A549 (cell line): Measurements from ENCODE around the gene ZBTB45. TPM values are rescaled to one million over a fixed set of nuclear protein-coding genes. Genes with fewer than 3 reads are reported as not detected.
A peak's percentile ranks its signal among the peaks of the same experiment; 100 is the strongest.

Source experiments
- ATAC-seq, 2 experiments: fragments of 200-7000 bp in 1 of 2; fragments of >200 bp in 1 of 2; cut with Nextera tagmentation in 1 of 2; cut with Tn5 transposase in 1 of 2; 3 replicates each; pipeline versions ENCODE4 v1.8.0 to v1.9.1; 2018 to 2020; ENCODE audit warnings: mild to moderate bottlenecking in 1 of 2, moderate library complexity in 1 of 2
- CTCF ChIA-PET: fragments of 300-600 bp; sonication (Branson Sonifier 250); formaldehyde crosslinking; extraction: SDS; loops from one replicate; lab custom pipeline; 2021; ENCODE audit warnings: antibody characterized with exemption, inconsistent platforms; lab: Yijun Ruan, JAX
- POLR2A ChIA-PET: fragments of 350-600 bp; formaldehyde crosslinking; extraction: SDS; loops from one replicate; lab custom pipeline; 2021; ENCODE audit warnings: antibody characterized with exemption, inconsistent platforms; lab: Yijun Ruan, JAX
- DNase-seq, 2 experiments: peaks; one replicate each; pipeline versions ENCODE4 v3.0.0 to v3.0.0-alpha.2; 2011 to 2016; ENCODE audit warnings: low read depth in 1 of 2, low spot score in 1 of 2
- FAIRE-seq: peaks from 2 replicates; lab custom pipeline; 2011; peaks lifted over from hg19 to GRCh38; lab: Jason Lieb, UNC
- H3K27ac ChIP-seq, 2 experiments: fragments of >200 bp; sonication (Bioruptor Twin); formaldehyde crosslinking; 3 replicates each; pipeline ENCODE4 v1.5.1; 2016 to 2017
- H3K4me1 ChIP-seq: fragments of >200 bp; sonication (Bioruptor Twin); formaldehyde crosslinking; 3 replicates; pipeline ENCODE4 v1.6.1; 2016
- H3K4me2 ChIP-seq: fragments of >200 bp; sonication (Bioruptor Twin); formaldehyde crosslinking; 3 replicates; pipeline ENCODE4 v1.6.1; 2016
- H3K4me3 ChIP-seq: fragments of >200 bp; sonication (Bioruptor Twin); formaldehyde crosslinking; 3 replicates; pipeline ENCODE4 v1.5.1; 2016
- H3K9me3 ChIP-seq: fragments of >200 bp; sonication (Bioruptor Twin); formaldehyde crosslinking; 3 replicates; pipeline ENCODE4 v1.6.1; 2016
- ATOH8 ChIP-seq: fragments of 250-450 bp; sonication (Bioruptor Pico); IDR thresholded peaks from 2 replicates; pipeline ENCODE4 v1.5.0; 2020; ENCODE audit warnings: low read depth, mild to moderate bottlenecking, moderate library complexity
- BCL3 ChIP-seq: fragments of >200 bp; sonication (Bioruptor Twin); formaldehyde crosslinking; IDR thresholded peaks from 3 replicates; pipeline ENCODE4 v1.6.1; 2016
- CHD2 ChIP-seq: fragments of 150-350 bp; IDR thresholded peaks from 2 replicates; pipeline ENCODE4 v1.6.1; 2014; ENCODE audit warnings: low read length; ENCODE audit not compliant: partially characterized antibody
- CHD4 ChIP-seq: fragments of 200-600 bp; sonication (generic); IDR thresholded peaks from 2 replicates; pipeline ENCODE4 v1.6.1; 2016; ENCODE audit warnings: antibody characterized with exemption, mild to moderate bottlenecking, borderline replicate concordance
- CTCF ChIP-seq: fragments of >200 bp; sonication (Bioruptor Twin); formaldehyde crosslinking; IDR thresholded peaks from 3 replicates; pipeline ENCODE4 v1.5.1; 2016
- EP300 ChIP-seq, 2 experiments: fragments of >200 bp; sonication (Bioruptor Twin); formaldehyde crosslinking; IDR thresholded peaks; 2 replicates in 1 of 2; 3 replicates in 1 of 2; pipeline ENCODE4 v1.6.1; 2016 to 2017
- FOSL2 ChIP-seq, 2 experiments: fragments of 450-650 bp in 1 of 2; fragments of >200 bp in 1 of 2; sonication (Bioruptor Twin) in 1 of 2; formaldehyde crosslinking; IDR thresholded peaks; 2 replicates each; pipeline versions ENCODE4 v1.5.0 to v1.6.1; 2016 to 2020; ENCODE audit warnings: mild to moderate bottlenecking in 1 of 2, moderate library complexity in 1 of 2
- FOXS1 ChIP-seq: fragments of 250-450 bp; sonication (Bioruptor Pico); IDR thresholded peaks from 2 replicates; pipeline ENCODE4 v1.5.0; 2020; ENCODE audit warnings: mild to moderate bottlenecking, moderate library complexity
- JUNB ChIP-seq: fragments of >200 bp; sonication (Bioruptor Twin); formaldehyde crosslinking; IDR thresholded peaks from 2 replicates; pipeline ENCODE4 v1.6.1; 2016
- MAZ ChIP-seq: fragments of 150-350 bp; IDR thresholded peaks from 2 replicates; pipeline ENCODE4 v1.6.1; 2014; ENCODE audit warnings: antibody characterized with exemption, low read depth, low read length, borderline replicate concordance
- MYC ChIP-seq: IDR thresholded peaks from 2 replicates; pipeline ENCODE4 v1.6.1; 2012; ENCODE audit warnings: mild to moderate bottlenecking, inconsistent platforms, low read length, improper control_type of control experiment, borderline replicate concordance
- NPAS2 ChIP-seq: fragments of 250-450 bp; sonication (Bioruptor Pico); IDR thresholded peaks from 2 replicates; pipeline ENCODE4 v1.8.0; 2022; ENCODE audit warnings: mild to moderate bottlenecking, moderate library complexity, borderline replicate concordance
- NR3C1 ChIP-seq: fragments of >200 bp; sonication (Bioruptor Twin); formaldehyde crosslinking; IDR thresholded peaks from 3 replicates; pipeline ENCODE4 v1.6.1; 2017
- PBX3 ChIP-seq: IDR thresholded peaks from 2 replicates; pipeline ENCODE4 v1.6.1; 2012
- POLR2AphosphoS2 ChIP-seq: conservative IDR thresholded peaks from 2 replicates; pipeline ENCODE4 v1.6.1; 2012; ENCODE audit warnings: low read length, improper control_type of control experiment, inconsistent platforms
- RAD21 ChIP-seq, 2 experiments: fragments of >200 bp in 1 of 2; sonication (Bioruptor Twin) in 1 of 2; formaldehyde crosslinking in 1 of 2; IDR thresholded peaks in 1 of 2; conservative IDR thresholded peaks in 1 of 2; 2 replicates in 1 of 2; 3 replicates in 1 of 2; pipeline ENCODE4 v1.6.1; 2012 to 2018; ENCODE audit warnings: inconsistent platforms in 1 of 2
- RCOR1 ChIP-seq: fragments of 150-350 bp; IDR thresholded peaks from 2 replicates; pipeline ENCODE4 v1.6.1; 2014; ENCODE audit warnings: antibody characterized with exemption, low read length, low read depth
- RNF2 ChIP-seq: fragments of 200-600 bp; sonication (generic); IDR thresholded peaks from 2 replicates; pipeline ENCODE4 v1.6.1; 2016; ENCODE audit warnings: low read depth, mild to moderate bottlenecking, antibody characterized with exemption, moderate library complexity, borderline replicate concordance
- ZFP36 ChIP-seq: fragments of 450-650 bp; IDR thresholded peaks from 2 replicates; pipeline ENCODE4 v1.6.1; 2014; ENCODE audit warnings: borderline replicate concordance; ENCODE audit not compliant: partially characterized antibody
- ZNF302 ChIP-seq: fragments of 250-450 bp; sonication (Bioruptor Pico); IDR thresholded peaks from 2 replicates; pipeline ENCODE4 v1.9.0; 2021; ENCODE audit warnings: inconsistent platforms, mild to moderate bottlenecking, moderate library complexity
- WGBS: methylation state at CpG from one replicate; pipeline ENCODE4 v1.1.6; 2017; ENCODE audit errors: missing lambda C conversion rate; 5-methylcytosine and 5-hydroxymethylcytosine counted together
- polyA plus RNA-seq, 4 experiments: library from polyadenylated mRNA; depleted of rRNA in 3 of 4; stranded (reverse); fragments of >200 nt; fragmentation: RNase III in 1 of 4; extraction: RNeasy Plus Mini Kit Qiagen cat#74134 plus additional on column Dnase treatment in 1 of 4; gene quantifications; 2 replicates in 3 of 4; 3 replicates in 1 of 4; pipeline ENCODE4 v1.2.3, GENCODE V29; 2011 to 2017

Gene ZBTB45
- polyA plus RNA-seq, 2 of the 4 experiments (the other 2 are of a cell fraction), result 6.4 to 13.4 TPM

DNA sequence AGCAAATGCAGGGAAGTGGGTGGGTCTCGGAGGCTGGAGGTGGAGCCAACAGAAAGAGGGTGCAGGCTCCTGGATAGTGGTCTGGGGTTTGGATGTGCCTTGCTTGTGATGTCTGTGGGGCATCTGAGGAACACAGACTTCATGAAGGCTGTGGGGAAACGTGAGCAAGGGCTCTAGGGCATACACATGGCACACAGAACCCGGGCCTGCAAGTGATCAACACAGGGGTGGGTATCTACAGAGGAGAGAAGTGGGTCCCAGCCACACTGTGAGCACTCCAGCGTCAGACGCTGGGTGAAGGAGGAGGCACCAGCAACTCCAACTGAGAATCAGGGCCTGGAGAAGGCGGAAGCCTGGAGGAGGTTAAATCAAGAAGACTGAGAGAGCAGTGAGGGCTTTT, 44.2 kb upstream of the ZBTB45 start:
- DNase-seq, result no peak
- FAIRE-seq, result no peak
- H3K4me2 ChIP-seq, result no peak overlapping the region
- 88% methylated on average over 6 of the region's 6 CpGs for WGBS
- no peak for ATAC-seq
- H3K4me1 ChIP-seq, result peaks cover 11% of the 10 kb centered on the region
- H3K27ac ChIP-seq, result no peak overlapping the region
- CTCF ChIA-PET, result interaction anchor here (2.1 kb wide), 1 partner anchor 45 kb away, joined by 7 read pairs; the partner anchor contains the start of gene ZBTB45
- POLR2A ChIA-PET, result interaction anchor here (1.1 kb wide), 1 partner anchor 9 kb away, joined by 3 read pairs; the partner anchor contains the start of gene CHMP2A
- H3K9me3 ChIP-seq, result no peaks in the 10 kb centered on the region
- no peak overlapping the region for H3K4me3 ChIP-seq
- TF ChIP-seq RNF2 (no peak), CTCF (no peak), JUNB (no peak), MYC (no peak), RCOR1 (no peak), NPAS2 (no peak), ZNF302 (CRISPR knock-in tag) (no peak), FOXS1 (CRISPR knock-in tag) (no peak), CHD2 (no peak), ZFP36 (no peak), ATOH8 (CRISPR knock-in tag) (no peak), FOSL2 (IDR thresholded peaks at IDR 0.05) (no peak), FOSL2 (CRISPR knock-in tag; IDR thresholded peaks at IDR 0.05) (no peak), CHD4 (no peak), MAZ (no peak), EP300 (IDR thresholded peaks at IDR 0.05) (no peak)

GRCh38 chr19:58563034-58563573, 43.5 kb upstream of the ZBTB45 start:
- H3K4me3 ChIP-seq, result no peak overlapping the region
- no peaks in the 10 kb centered on the region for H3K9me3 ChIP-seq
- TF ChIP-seq NR3C1 (no peak), RNF2 (no peak), PBX3 (0 out of 2 replicates have a peak, but pooled peaks have one; percentile 23), BCL3 (0 out of 3 replicates have a peak, but pooled peaks have one; percentile 11), POLR2AphosphoS2 (peak; percentile 48; the same call in 1 of the 2 replicates), RAD21 (conservative IDR thresholded peaks at IDR 0.05 in 1 of 2, IDR thresholded peaks at IDR 0.05 in 1 of 2) (no peak)
- DNase-seq (no peak), FAIRE-seq (no peak), ATAC-seq (no peak)
- WGBS, result 96% methylated on average over 35 of the region's 40 CpGs
- H3K27ac ChIP-seq, result no peak overlapping the region
- no peak overlapping the region for H3K4me2 ChIP-seq
- peaks cover 11% of the 10 kb centered on the region for H3K4me1 ChIP-seq
- CTCF ChIA-PET, result interaction anchor here (2.1 to 4.0 kb wide), 3 partner anchors 9 to 44 kb away, joined by 7 to 28 read pairs (median 8); partner anchors contain the start of gene ZBTB45
- POLR2A ChIA-PET, result no interaction called here
